Activated naive CD8-positive, alpha-beta T cell treated with anti-CD3 and anti-CD28 coated beads, Interleukin-2, amount 50 U/mL, for 24 hours (primary cell): ENCODE data around the gene C19orf47.
"Not testable (repeated sequence)": the region's sequence is repeated elsewhere in the genome, so short reads cannot be mapped to it uniquely, and the experiment has no call there.

Experiments
- ATAC-seq: fragments of 150-1000 bp; cut with Tn5 transposase; one replicate; pipeline ENCODE4 v1.10.0; 2021
- DNase-seq: peaks from one replicate; pipeline ENCODE4 v3.0.0; 2021
- H3K27ac Mint-ChIP-seq: one replicate; pipeline ENCODE4 v1.8.0; 2021; ENCODE audit warnings: mild to moderate bottlenecking, mixed read lengths
- H3K27me3 Mint-ChIP-seq: one replicate; pipeline ENCODE4 v1.8.0; 2021; ENCODE audit warnings: mixed read lengths
- H3K36me3 Mint-ChIP-seq: one replicate; pipeline ENCODE4 v1.8.0; 2021; ENCODE audit warnings: low read depth, mixed read lengths
- H3K4me1 Mint-ChIP-seq: one replicate; pipeline ENCODE4 v1.8.0; 2021; ENCODE audit warnings: mixed read lengths
- H3K4me3 Mint-ChIP-seq: one replicate; pipeline ENCODE4 v1.8.0; 2021; ENCODE audit warnings: mild to moderate bottlenecking, moderate library complexity, mixed read lengths
- H3K9me3 Mint-ChIP-seq: one replicate; pipeline ENCODE4 v1.8.0; 2021; ENCODE audit warnings: mixed read lengths

Gene C19orf47

GRCh38 chr19:40341601-40342482 is 6.4 kb downstream of the C19orf47 start:
- no peak overlapping the region for H3K27ac Mint-ChIP-seq

GRCh38 chr19:40339018-40339728 is 9.0 kb downstream of the C19orf47 start:
- Mint-ChIP-seq H3K27me3 (no peaks in the 10 kb centered on the region), H3K4me1 (no peaks in the 10 kb centered on the region), H3K36me3 (peaks cover 13% of the 10 kb centered on the region), H3K4me3 (no peak overlapping the region), H3K9me3 (no peaks in the 10 kb centered on the region), H3K27ac (no peak overlapping the region)
- DNase-seq (no peak), ATAC-seq (no peak)

More at GRCh38 chr19:40341601-40342482, 6.4 kb downstream of the C19orf47 start:
- Mint-ChIP-seq H3K4me1 (peaks cover 3% of the 10 kb centered on the region), H3K36me3 (peaks cover 8% of the 10 kb centered on the region), H3K27me3 (no peaks in the 10 kb centered on the region), H3K9me3 (no peaks in the 10 kb centered on the region), H3K4me3 (no peak overlapping the region)
- DNase-seq (no peak), ATAC-seq (no peak)

GRCh38 chr19:40337594-40337993 is 10.6 kb downstream of the C19orf47 start:
- no peak overlapping the region for H3K4me3 Mint-ChIP-seq
- H3K9me3 Mint-ChIP-seq, result no peaks in the 10 kb centered on the region
- no peaks in the 10 kb centered on the region for H3K4me1 Mint-ChIP-seq
- H3K36me3 Mint-ChIP-seq, result peaks cover 21% of the 10 kb centered on the region
- no peak for ATAC-seq
- no peaks in the 10 kb centered on the region for H3K27me3 Mint-ChIP-seq
- H3K27ac Mint-ChIP-seq, result no peak overlapping the region
- DNase-seq, result no peak

- no peaks in the 10 kb centered on the region for H3K9me3 Mint-ChIP-seq
- DNase-seq (no peak), ATAC-seq (no peak)
- no peak overlapping the region for H3K4me3 Mint-ChIP-seq
- H3K4me1 Mint-ChIP-seq, result no peaks in the 10 kb centered on the region
- peaks cover 21% of the 10 kb centered on the region for H3K36me3 Mint-ChIP-seq
- no peak overlapping the region for H3K27ac Mint-ChIP-seq
- H3K27me3 Mint-ChIP-seq, result no peaks in the 10 kb centered on the region
Observed at GRCh38 chr19:40337107-40337506, 11.1 kb downstream of the C19orf47 start.

- no peak overlapping the region for H3K27ac Mint-ChIP-seq
- no peak overlapping the region for H3K4me3 Mint-ChIP-seq
- peaks cover 24% of the 10 kb centered on the region for H3K36me3 Mint-ChIP-seq
- no peaks in the 10 kb centered on the region for H3K9me3 Mint-ChIP-seq
- no peaks in the 10 kb centered on the region for H3K27me3 Mint-ChIP-seq
- no peak for DNase-seq
- no peak for ATAC-seq
- no peaks in the 10 kb centered on the region for H3K4me1 Mint-ChIP-seq
Observed at GRCh38 chr19:40336601-40336900, 11.6 kb downstream of the C19orf47 start.

- Mint-ChIP-seq H3K27me3 (no peaks in the 10 kb centered on the region), H3K27ac (no peak overlapping the region), H3K9me3 (no peaks in the 10 kb centered on the region), H3K4me1 (no peaks in the 10 kb centered on the region), H3K36me3 (peaks cover 28% of the 10 kb centered on the region), H3K4me3 (no peak overlapping the region)
- DNase-seq (no peak), ATAC-seq (no peak)
Observed at GRCh38 chr19:40335855-40336600, 12.2 kb downstream of the C19orf47 start.

GRCh38 chr19:40335101-40335500 is 13.1 kb downstream of the C19orf47 start:
- Mint-ChIP-seq H3K36me3 (peaks cover 33% of the 10 kb centered on the region), H3K27ac (no peak overlapping the region), H3K9me3 (no peaks in the 10 kb centered on the region), H3K4me3 (no peak overlapping the region), H3K4me1 (no peaks in the 10 kb centered on the region), H3K27me3 (no peaks in the 10 kb centered on the region)
- no peak for DNase-seq
- no peak for ATAC-seq

- DNase-seq, H3K9me3 Mint-ChIP-seq, ATAC-seq, H3K4me3 Mint-ChIP-seq, H3K4me1 Mint-ChIP-seq, H3K27me3 Mint-ChIP-seq, H3K27ac Mint-ChIP-seq: not testable (repeated sequence)
- H3K36me3 Mint-ChIP-seq, result peaks cover 28% of the 10 kb centered on the region
Observed at GRCh38 chr19:40333083-40333482, 15.1 kb downstream of the C19orf47 start.

GRCh38 chr19:40332669-40333068 is 15.5 kb downstream of the C19orf47 start:
- ATAC-seq (no peak), DNase-seq (no peak)
- H3K27ac Mint-ChIP-seq, result no peak overlapping the region
- H3K4me1 Mint-ChIP-seq, result no peaks in the 10 kb centered on the region
- H3K36me3 Mint-ChIP-seq, result peaks cover 28% of the 10 kb centered on the region
- H3K9me3 Mint-ChIP-seq, result no peaks in the 10 kb centered on the region
- H3K4me3 Mint-ChIP-seq, result no peak overlapping the region
- H3K27me3 Mint-ChIP-seq, result no peaks in the 10 kb centered on the region

GRCh38 chr19:40331052-40331451 is 17.1 kb downstream of the C19orf47 start:
- Mint-ChIP-seq H3K27me3 (no peaks in the 10 kb centered on the region), H3K27ac (no peak overlapping the region), H3K36me3 (peaks cover 31% of the 10 kb centered on the region), H3K9me3 (no peaks in the 10 kb centered on the region), H3K4me3 (no peak overlapping the region), H3K4me1 (no peaks in the 10 kb centered on the region)
- ATAC-seq (no peak), DNase-seq (no peak)

- H3K27ac Mint-ChIP-seq, result no peak overlapping the region
Observed at GRCh38 chr19:40326201-40326600, 22.0 kb downstream of the C19orf47 start.

GRCh38 chr19:40323705-40324104 is 24.5 kb downstream of the C19orf47 start:
- peaks cover 24% of the 10 kb centered on the region for H3K36me3 Mint-ChIP-seq
- no peak overlapping the region for H3K4me3 Mint-ChIP-seq
- no peaks in the 10 kb centered on the region for H3K9me3 Mint-ChIP-seq
- ATAC-seq (no peak), DNase-seq (no peak)
- H3K27ac Mint-ChIP-seq, result no peak overlapping the region
- no peaks in the 10 kb centered on the region for H3K4me1 Mint-ChIP-seq
- H3K27me3 Mint-ChIP-seq, result no peaks in the 10 kb centered on the region

More at GRCh38 chr19:40326201-40326600, 22.0 kb downstream of the C19orf47 start:
- ATAC-seq, result no peak
- Mint-ChIP-seq H3K36me3 (peaks cover 30% of the 10 kb centered on the region), H3K9me3 (no peaks in the 10 kb centered on the region), H3K27me3 (no peaks in the 10 kb centered on the region), H3K4me1 (no peaks in the 10 kb centered on the region), H3K4me3 (no peak overlapping the region)
- no peak for DNase-seq

- DNase-seq, result no peak
- no peaks in the 10 kb centered on the region for H3K4me1 Mint-ChIP-seq
- peaks cover 24% of the 10 kb centered on the region for H3K36me3 Mint-ChIP-seq
- H3K4me3 Mint-ChIP-seq, result no peak overlapping the region
- no peak overlapping the region for H3K27ac Mint-ChIP-seq
- H3K9me3 Mint-ChIP-seq, result no peaks in the 10 kb centered on the region
- ATAC-seq, result no peak
- H3K27me3 Mint-ChIP-seq, result no peaks in the 10 kb centered on the region
Observed at GRCh38 chr19:40322951-40323615, 25.1 kb downstream of the C19orf47 start.

GRCh38 chr19:40322271-40322610 is 26.0 kb downstream of the C19orf47 start:
- no peak overlapping the region for H3K27ac Mint-ChIP-seq

More at GRCh38 chr19:40322271-40322610, 26.0 kb downstream of the C19orf47 start:
- Mint-ChIP-seq H3K9me3 (no peaks in the 10 kb centered on the region), H3K4me1 (no peaks in the 10 kb centered on the region), H3K27me3 (no peaks in the 10 kb centered on the region), H3K36me3 (peaks cover 21% of the 10 kb centered on the region), H3K4me3 (no peak overlapping the region)
- DNase-seq (no peak), ATAC-seq (no peak)
